Stimulated activated naive B cell treated with anti-CD40 and anti-IgM and Interleukin-4, amounts not matched to agents 10 μg/mL and 1 μg/mL and 100 μg/mL, for 72 hours (primary cell): ENCODE data around the gene KCNQ1.

Experiments
- ATAC-seq, 2 donors: fragments of 150-1000 bp; cut with Tn5 transposase; replicated peaks; 2 replicates each; pipeline ENCODE4 v1.10.0; 2021; ENCODE audit warnings: moderate library complexity in 1 of 2
- DNase-seq: peaks from one replicate; pipeline ENCODE4 v3.0.0; 2021
- H3K27ac Mint-ChIP-seq: one replicate; pipeline ENCODE4 v1.8.0; 2022; ENCODE audit warnings: mild to moderate bottlenecking, mixed read lengths
- H3K27me3 Mint-ChIP-seq, 2 donors: one replicate each; pipeline ENCODE4 v1.8.0; 2022; ENCODE audit warnings: mixed read lengths in 2 of 2
- H3K36me3 Mint-ChIP-seq, 2 donors: one replicate each; pipeline ENCODE4 v1.8.0; 2022; ENCODE audit warnings: mixed read lengths in 2 of 2, mild to moderate bottlenecking in 1 of 2
- H3K4me1 Mint-ChIP-seq, 2 donors: one replicate each; pipeline ENCODE4 v1.8.0; 2022; ENCODE audit warnings: mixed read lengths in 2 of 2, mild to moderate bottlenecking in 1 of 2
- H3K4me3 Mint-ChIP-seq, 2 donors: one replicate each; pipeline ENCODE4 v1.8.0; 2022; ENCODE audit warnings: mild to moderate bottlenecking in 2 of 2, mixed read lengths in 2 of 2, moderate library complexity in 1 of 2
- H3K9me3 Mint-ChIP-seq, 2 donors: one replicate each; pipeline ENCODE4 v1.8.0; 2022; ENCODE audit warnings: mixed read lengths in 2 of 2, mild to moderate bottlenecking in 1 of 2

Gene KCNQ1

DNA sequence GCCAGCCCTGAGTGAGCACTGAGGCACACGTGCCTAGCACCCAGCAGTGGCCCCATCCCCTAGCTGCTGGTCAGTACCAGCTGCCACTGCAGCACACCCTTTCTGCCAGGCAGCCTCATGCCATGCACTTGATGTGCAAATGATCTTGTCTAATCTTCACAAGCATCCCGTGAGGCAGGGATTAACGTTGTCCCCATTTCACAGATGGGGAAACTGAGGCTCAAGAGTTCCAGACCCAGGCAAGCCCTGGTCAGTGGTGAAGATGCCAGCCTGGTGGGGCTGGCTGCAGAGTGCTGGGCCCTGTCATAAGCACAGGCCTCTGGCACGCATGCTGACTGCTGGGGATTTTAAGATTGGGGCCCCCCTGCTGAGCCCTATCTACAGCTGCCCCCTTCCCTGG lies 449.1 kb downstream of the KCNQ1 start:
- Mint-ChIP-seq H3K4me1 (peaks cover 18 to 22% of the 10 kb centered on the region in 2 donors), H3K27me3 (peaks cover 0 to 27% of the 10 kb centered on the region in 2 donors), H3K27ac (no peak overlapping the region), H3K9me3 (no peaks in the 10 kb centered on the region), H3K4me3 (no peak overlapping the region), H3K36me3 (no peaks in the 10 kb centered on the region)
- no peak for ATAC-seq
- DNase-seq: no peak

DNA sequence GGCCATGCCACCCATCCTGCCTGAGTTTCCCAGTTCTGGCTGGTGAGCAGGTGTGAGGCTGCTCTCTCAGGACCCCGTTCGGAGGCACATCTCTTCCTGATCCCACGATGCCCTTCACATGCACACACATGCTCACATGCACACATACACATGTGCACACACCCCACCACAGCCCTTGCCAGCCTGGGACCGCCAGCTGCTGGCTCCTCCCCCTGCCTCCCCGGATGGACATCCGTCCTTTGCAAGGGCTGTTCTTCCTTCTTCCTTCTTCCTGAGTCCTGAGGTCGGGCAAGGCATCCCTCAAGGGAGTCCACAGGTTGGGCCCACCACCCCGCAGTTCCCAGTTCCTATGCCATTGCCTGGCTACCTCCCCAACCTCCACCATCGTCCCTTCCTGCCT lies 451.2 kb downstream of the KCNQ1 start:
- peaks cover 0 to 40% of the 10 kb centered on the region in 2 donors for H3K27me3 Mint-ChIP-seq
- no peaks in the 10 kb centered on the region for H3K9me3 Mint-ChIP-seq
- DNase-seq (no peak), ATAC-seq (no peak)
- no peaks in the 10 kb centered on the region for H3K36me3 Mint-ChIP-seq
- peaks cover 29 to 38% of the 10 kb centered on the region in 2 donors for H3K4me1 Mint-ChIP-seq
- no peak overlapping the region for H3K27ac Mint-ChIP-seq
- no peak overlapping the region for H3K4me3 Mint-ChIP-seq

DNA sequence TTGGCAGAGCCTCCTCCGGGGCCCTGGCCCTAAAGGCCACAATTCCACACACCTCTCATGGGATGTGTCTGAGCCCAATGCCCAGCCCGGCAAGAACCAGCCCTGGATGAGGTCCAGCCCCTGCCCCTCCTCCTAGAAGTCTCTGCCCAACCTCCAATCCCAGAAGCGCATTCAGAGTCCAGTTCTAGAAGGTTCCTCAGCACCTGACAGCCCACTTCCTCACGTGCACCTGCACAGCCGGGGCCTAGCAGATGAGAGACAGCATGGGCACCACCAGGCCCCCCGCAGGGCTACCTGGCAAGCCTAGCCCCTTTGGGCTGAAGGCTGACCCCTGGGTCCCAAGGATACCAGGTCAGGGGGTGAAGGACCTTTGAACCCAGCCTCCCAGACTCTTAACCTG lies 452.2 kb downstream of the KCNQ1 start:
- peaks cover 0 to 40% of the 10 kb centered on the region in 2 donors for H3K27me3 Mint-ChIP-seq
- DNase-seq (no peak), ATAC-seq (no peak)
- H3K4me1 Mint-ChIP-seq: peaks cover 26 to 37% of the 10 kb centered on the region in 2 donors
- H3K36me3 Mint-ChIP-seq: no peaks in the 10 kb centered on the region
- H3K27ac Mint-ChIP-seq: no peak overlapping the region
- H3K9me3 Mint-ChIP-seq: no peaks in the 10 kb centered on the region
- no peak overlapping the region for H3K4me3 Mint-ChIP-seq

DNA sequence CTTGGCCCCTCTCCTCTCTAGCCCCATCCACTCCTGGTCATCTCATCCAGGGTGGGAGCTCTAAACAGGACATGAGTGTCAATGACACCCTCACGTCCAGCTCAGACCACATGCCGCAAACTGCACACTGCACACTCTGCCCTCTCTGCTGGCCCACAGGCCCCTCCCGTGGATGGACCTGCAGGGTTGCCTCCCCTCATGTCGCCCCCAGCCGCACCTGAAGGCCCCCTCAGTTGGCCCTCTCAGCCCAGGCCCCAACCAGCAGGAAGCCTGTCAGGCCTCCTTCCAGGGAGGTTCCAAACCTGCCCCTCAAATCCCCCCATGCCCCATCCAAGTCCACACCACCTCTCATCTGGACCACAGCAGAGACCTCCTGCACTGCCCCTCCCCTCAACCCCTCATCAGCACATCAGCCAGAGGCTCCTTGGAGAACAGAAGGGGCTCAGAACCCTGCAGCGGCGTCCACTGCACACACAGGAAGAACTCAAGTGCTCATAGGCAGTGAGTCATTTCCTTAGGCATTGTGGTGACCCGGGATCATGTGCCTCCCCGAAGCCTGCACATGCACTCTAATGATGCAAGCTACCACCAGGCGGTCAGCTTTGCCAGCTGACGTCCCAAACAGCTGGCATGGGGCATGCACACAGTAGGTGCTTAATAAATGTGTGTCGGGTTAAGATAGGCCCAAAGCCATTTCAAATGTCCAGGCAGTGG lies 453.7 kb downstream of the KCNQ1 start:
- H3K27me3 Mint-ChIP-seq: peaks cover 0 to 42% of the 10 kb centered on the region in 2 donors
- no peaks in the 10 kb centered on the region for H3K36me3 Mint-ChIP-seq
- ATAC-seq (peak; percentile 52 to 54), DNase-seq (no peak)
- H3K9me3 Mint-ChIP-seq: no peaks in the 10 kb centered on the region
- H3K4me3 Mint-ChIP-seq: no peak overlapping the region
- H3K27ac Mint-ChIP-seq: peak overlapping the region; percentile 72
- H3K4me1 Mint-ChIP-seq: peaks cover 21 to 30% of the 10 kb centered on the region in 2 donors
